HT1080 (cell line): Measurements from ENCODE around the gene KIAA1549. TPM values are rescaled to one million over a fixed set of nuclear protein-coding genes. Genes with fewer than 3 reads are reported as not detected.
A peak's percentile ranks its signal among the peaks of the same experiment; 100 is the strongest.

Experiments
- DNase-seq: peaks from one replicate; pipeline ENCODE4 v3.0.0-alpha.2; 2015; ENCODE audit warnings: low read depth
- total RNA-seq: library from RNA; depleted of rRNA; stranded (reverse); fragments of >200 nt; shearing (Covaris generic); gene quantifications from 2 replicates; pipeline ENCODE4 v1.2.3, GENCODE V29; 2014

Gene KIAA1549
- total RNA-seq, 1 experiment from 2014 or later, result 4.1 TPM

GRCh38 chr7:138907850-138908249, 73.3 kb downstream of the KIAA1549 start:
- no peak for DNase-seq

- DNase-seq, result no peak
Measured at GRCh38 chr7:138907201-138907847, 73.9 kb downstream of the KIAA1549 start.

GRCh38 chr7:138903859-138904435, 77.2 kb downstream of the KIAA1549 start:
- DNase-seq, result no peak

- no peak for DNase-seq
Measured at GRCh38 chr7:138903186-138903820, 77.9 kb downstream of the KIAA1549 start.

- DNase-seq, result no peak
Measured at GRCh38 chr7:138902161-138902560, 79.0 kb downstream of the KIAA1549 start.

GRCh38 chr7:138900035-138900828, 81.0 kb downstream of the KIAA1549 start:
- DNase-seq, result peak; percentile 75

- no peak for DNase-seq
Measured at GRCh38 chr7:138898802-138899201, 82.4 kb downstream of the KIAA1549 start.

- peak; percentile 42 for DNase-seq
Measured at GRCh38 chr7:138898255-138898654, 82.9 kb downstream of the KIAA1549 start.

- no peak for DNase-seq
Measured at GRCh38 chr7:138895679-138896078, 85.5 kb downstream of the KIAA1549 start.

- DNase-seq, result no peak
Measured at GRCh38 chr7:138893258-138893657, 87.9 kb downstream of the KIAA1549 start.

- DNase-seq, result no peak
Measured at GRCh38 chr7:138892812-138893211, 88.4 kb downstream of the KIAA1549 start.

- no peak for DNase-seq
Measured at GRCh38 chr7:138892006-138892630, 89.1 kb downstream of the KIAA1549 start.

- DNase-seq, result no peak
Measured at GRCh38 chr7:138891446-138891810, 89.8 kb downstream of the KIAA1549 start.

- no peak for DNase-seq
Measured at GRCh38 chr7:138890499-138891445, 90.4 kb downstream of the KIAA1549 start.

- DNase-seq, result peak; percentile 12
Measured at GRCh38 chr7:138889582-138890498, 91.3 kb downstream of the KIAA1549 start.

- DNase-seq, result no peak
Measured at GRCh38 chr7:138887872-138888656, 93.1 kb downstream of the KIAA1549 start.

- DNase-seq, result no peak
Measured at GRCh38 chr7:138887085-138887710, 94.0 kb downstream of the KIAA1549 start.

GRCh38 chr7:138886501-138886917, 94.7 kb downstream of the KIAA1549 start:
- DNase-seq, result peak; percentile 62
